ENCODE measurements around the gene FAHD2A.
"Not testable (repeated sequence)": the region's sequence is repeated elsewhere in the genome, so short reads cannot be mapped to it uniquely, and the experiment has no call there.

FAHD2A gene

GRCh38 chr2:95372216-95372829 lies 30.2 kb upstream of the FAHD2A start:
- no peak overlapping the region for H3K27ac Mint-ChIP-seq
- peaks cover 4% of the 10 kb centered on the region for H3K4me1 Mint-ChIP-seq

GRCh38 chr2:95372845-95373244 lies 29.7 kb upstream of the FAHD2A start:
- peaks cover 1% of the 10 kb centered on the region for H3K36me3 Mint-ChIP-seq
- H3K27me3 Mint-ChIP-seq = peaks cover 10% of the 10 kb centered on the region
- H3K4me1 Mint-ChIP-seq = peaks cover 4% of the 10 kb centered on the region
- no peak overlapping the region for H3K27ac Mint-ChIP-seq
- H3K4me3 Mint-ChIP-seq = no peak overlapping the region
- H3K9me3 Mint-ChIP-seq = peaks cover 7% of the 10 kb centered on the region

More at GRCh38 chr2:95372216-95372829, 30.2 kb upstream of the FAHD2A start:
- H3K27me3 Mint-ChIP-seq = peaks cover 10% of the 10 kb centered on the region
- peaks cover 7% of the 10 kb centered on the region for H3K9me3 Mint-ChIP-seq
- no peak overlapping the region for H3K4me3 Mint-ChIP-seq
- peaks cover 1% of the 10 kb centered on the region for H3K36me3 Mint-ChIP-seq

GRCh38 chr2:95374029-95374428 lies 28.5 kb upstream of the FAHD2A start:
- peaks cover 10% of the 10 kb centered on the region for H3K27me3 Mint-ChIP-seq
- H3K4me3 Mint-ChIP-seq = no peak overlapping the region
- peaks cover 1% of the 10 kb centered on the region for H3K36me3 Mint-ChIP-seq
- H3K27ac Mint-ChIP-seq = no peak overlapping the region
- peaks cover 4% of the 10 kb centered on the region for H3K4me1 Mint-ChIP-seq
- H3K9me3 Mint-ChIP-seq = peaks cover 7% of the 10 kb centered on the region

- Mint-ChIP-seq H3K36me3 (peaks cover 1% of the 10 kb centered on the region), H3K4me1 (peaks cover 4% of the 10 kb centered on the region), H3K27ac (no peak overlapping the region), H3K4me3 (no peak overlapping the region), H3K27me3 (peaks cover 10% of the 10 kb centered on the region), H3K9me3 (peaks cover 7% of the 10 kb centered on the region)
Observed at GRCh38 chr2:95374451-95374920, 28.0 kb upstream of the FAHD2A start.

GRCh38 chr2:95374921-95375471 lies 27.5 kb upstream of the FAHD2A start:
- Mint-ChIP-seq H3K27ac (no peak overlapping the region), H3K4me3 (no peak overlapping the region), H3K4me1 (peaks cover 4% of the 10 kb centered on the region), H3K27me3 (peaks cover 10% of the 10 kb centered on the region), H3K9me3 (peaks cover 7% of the 10 kb centered on the region), H3K36me3 (peaks cover 1% of the 10 kb centered on the region)

GRCh38 chr2:95375532-95376150 lies 26.9 kb upstream of the FAHD2A start:
- H3K9me3 Mint-ChIP-seq = peaks cover 7% of the 10 kb centered on the region
- H3K4me3 Mint-ChIP-seq = no peak overlapping the region
- H3K27ac Mint-ChIP-seq = no peak overlapping the region
- peaks cover 10% of the 10 kb centered on the region for H3K27me3 Mint-ChIP-seq
- peaks cover 4% of the 10 kb centered on the region for H3K4me1 Mint-ChIP-seq
- H3K36me3 Mint-ChIP-seq = peaks cover 1% of the 10 kb centered on the region

- Mint-ChIP-seq H3K4me1 (peaks cover 4% of the 10 kb centered on the region), H3K36me3 (no peaks in the 10 kb centered on the region), H3K27ac (no peak overlapping the region), H3K9me3 (peaks cover 7% of the 10 kb centered on the region), H3K4me3 (no peak overlapping the region), H3K27me3 (peaks cover 10% of the 10 kb centered on the region)
Observed at GRCh38 chr2:95376311-95377215, 25.9 kb upstream of the FAHD2A start.

- no peak overlapping the region for H3K4me3 Mint-ChIP-seq
- peaks cover 1% of the 10 kb centered on the region for H3K9me3 Mint-ChIP-seq
- no peaks in the 10 kb centered on the region for H3K36me3 Mint-ChIP-seq
- H3K4me1 Mint-ChIP-seq = peaks cover 4% of the 10 kb centered on the region
- no peak overlapping the region for H3K27ac Mint-ChIP-seq
- H3K27me3 Mint-ChIP-seq = peaks cover 5% of the 10 kb centered on the region
Observed at GRCh38 chr2:95377216-95378123, 25.0 kb upstream of the FAHD2A start.

GRCh38 chr2:95378281-95378680 lies 24.2 kb upstream of the FAHD2A start:
- not testable (repeated sequence) for H3K9me3 Mint-ChIP-seq, H3K4me1 Mint-ChIP-seq, H3K36me3 Mint-ChIP-seq, H3K4me3 Mint-ChIP-seq, H3K27ac Mint-ChIP-seq, H3K27me3 Mint-ChIP-seq

- H3K9me3 Mint-ChIP-seq = no peaks in the 10 kb centered on the region
- peaks cover 5% of the 10 kb centered on the region for H3K27me3 Mint-ChIP-seq
- H3K36me3 Mint-ChIP-seq = no peaks in the 10 kb centered on the region
- no peak overlapping the region for H3K4me3 Mint-ChIP-seq
- H3K27ac Mint-ChIP-seq = no peak overlapping the region
- H3K4me1 Mint-ChIP-seq = peaks cover 4% of the 10 kb centered on the region
Observed at GRCh38 chr2:95379371-95379831, 23.1 kb upstream of the FAHD2A start.

GRCh38 chr2:95380280-95380679 lies 22.2 kb upstream of the FAHD2A start:
- no peaks in the 10 kb centered on the region for H3K9me3 Mint-ChIP-seq
- H3K36me3 Mint-ChIP-seq = no peaks in the 10 kb centered on the region
- no peaks in the 10 kb centered on the region for H3K4me1 Mint-ChIP-seq
- no peak overlapping the region for H3K4me3 Mint-ChIP-seq
- H3K27ac Mint-ChIP-seq = no peak overlapping the region
- peaks cover 6% of the 10 kb centered on the region for H3K27me3 Mint-ChIP-seq

- Mint-ChIP-seq H3K4me1 (no peaks in the 10 kb centered on the region), H3K9me3 (no peaks in the 10 kb centered on the region)
Observed at GRCh38 chr2:95380731-95381130, 21.8 kb upstream of the FAHD2A start.

GRCh38 chr2:95381212-95382191 lies 21.0 kb upstream of the FAHD2A start:
- Mint-ChIP-seq H3K4me1 (no peaks in the 10 kb centered on the region), H3K27ac (no peak overlapping the region), H3K4me3 (no peak overlapping the region), H3K27me3 (peaks cover 6% of the 10 kb centered on the region), H3K9me3 (no peaks in the 10 kb centered on the region), H3K36me3 (no peaks in the 10 kb centered on the region)

More at GRCh38 chr2:95380731-95381130, 21.8 kb upstream of the FAHD2A start:
- Mint-ChIP-seq H3K27me3 (peaks cover 6% of the 10 kb centered on the region), H3K4me3 (no peak overlapping the region), H3K27ac (no peak overlapping the region), H3K36me3 (no peaks in the 10 kb centered on the region)

- H3K4me1 Mint-ChIP-seq = no peaks in the 10 kb centered on the region
- H3K9me3 Mint-ChIP-seq = no peaks in the 10 kb centered on the region
Observed at GRCh38 chr2:95382192-95382591, 20.3 kb upstream of the FAHD2A start.

More at GRCh38 chr2:95382192-95382591, 20.3 kb upstream of the FAHD2A start:
- Mint-ChIP-seq H3K4me3 (no peak overlapping the region), H3K36me3 (no peaks in the 10 kb centered on the region), H3K27ac (no peak overlapping the region), H3K27me3 (peaks cover 5% of the 10 kb centered on the region)

All from activated naive CD4-positive, alpha-beta T cell treated with anti-CD3 and anti-CD28 coated beads, Interleukin-2, amount 50 U/mL, for 24 hours (primary cell).